Measurements from ENCODE around the gene MRPL55. TPM values are rescaled to one million over a fixed set of nuclear protein-coding genes. Genes with fewer than 3 reads are reported as not detected.

MRPL55 gene
- total RNA-seq, 2 donors from 2014 or later = 42.3 to 48.6 TPM

- ATAC-seq (replicated peaks) = no peak
- peak overlapping the region; percentile 42 for H3K27ac Mint-ChIP-seq
- no peaks in the 10 kb centered on the region for H3K27me3 Mint-ChIP-seq
- no peaks in the 10 kb centered on the region for H3K9me3 Mint-ChIP-seq
- H3K4me3 Mint-ChIP-seq = peak overlapping the region; percentile 98
- H3K36me3 Mint-ChIP-seq (ENCODE audit: low read depth) = peaks cover 62% of the 10 kb centered on the region
- peaks cover 14% of the 10 kb centered on the region for H3K4me1 Mint-ChIP-seq
Measured at GRCh38 chr1:228142701-228143136, 33.6 kb upstream of the MRPL55 start.

DNA sequence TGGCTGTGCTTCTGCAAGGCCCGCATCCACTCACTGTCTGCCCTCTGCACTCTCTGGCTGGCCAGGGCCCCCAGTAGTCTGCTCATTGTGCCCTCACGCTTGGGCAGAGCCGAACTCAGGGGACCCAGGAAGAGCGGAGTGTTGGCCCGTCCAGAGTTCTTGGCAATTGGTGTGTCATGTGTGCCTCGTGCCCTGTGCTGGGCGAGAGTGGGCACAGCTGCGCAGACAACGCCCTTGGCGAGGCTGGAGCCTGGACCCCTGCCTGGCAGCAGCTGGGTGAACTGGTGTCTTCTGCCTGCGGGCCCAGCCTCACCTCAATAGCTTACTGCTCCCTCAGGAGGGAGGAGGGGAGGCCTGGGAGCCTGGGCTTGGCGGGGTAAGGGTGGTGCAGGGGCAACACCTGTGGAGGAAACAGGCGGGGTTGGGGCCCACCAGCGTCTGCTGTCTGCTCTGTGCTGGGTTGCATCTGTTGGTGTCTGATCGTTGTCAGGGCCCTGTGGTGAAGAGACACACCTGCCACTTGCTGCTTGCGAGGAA is 33.1 kb upstream of the MRPL55 start:
- H3K36me3 Mint-ChIP-seq (ENCODE audit: low read depth) = peaks cover 62% of the 10 kb centered on the region

GRCh38 chr1:228141226-228142044 is 32.3 kb upstream of the MRPL55 start:
- Mint-ChIP-seq H3K36me3 (ENCODE audit: low read depth) (peaks cover 58% of the 10 kb centered on the region), H3K4me3 (peak overlapping the region; percentile 98), H3K9me3 (no peaks in the 10 kb centered on the region), H3K4me1 (peaks cover 14% of the 10 kb centered on the region), H3K27ac (peak overlapping the region; percentile 93), H3K27me3 (no peaks in the 10 kb centered on the region)
- ATAC-seq (replicated peaks) = no peak

More for the DNA sequence above, 33.1 kb upstream of the MRPL55 start:
- H3K9me3 Mint-ChIP-seq = no peaks in the 10 kb centered on the region
- H3K27me3 Mint-ChIP-seq = no peaks in the 10 kb centered on the region
- peak overlapping the region; percentile 98 for H3K4me3 Mint-ChIP-seq
- ATAC-seq (replicated peaks) = no peak
- H3K27ac Mint-ChIP-seq = peak overlapping the region; percentile 42
- peaks cover 14% of the 10 kb centered on the region for H3K4me1 Mint-ChIP-seq

GRCh38 chr1:228140724-228141225 is 31.7 kb upstream of the MRPL55 start:
- ATAC-seq (replicated peaks) = no peak
- H3K27me3 Mint-ChIP-seq = no peaks in the 10 kb centered on the region
- H3K4me3 Mint-ChIP-seq = peak overlapping the region; percentile 98
- H3K9me3 Mint-ChIP-seq = no peaks in the 10 kb centered on the region
- peaks cover 14% of the 10 kb centered on the region for H3K4me1 Mint-ChIP-seq
- H3K36me3 Mint-ChIP-seq (ENCODE audit: low read depth) = peaks cover 51% of the 10 kb centered on the region
- peak overlapping the region; percentile 93 for H3K27ac Mint-ChIP-seq

- H3K27ac Mint-ChIP-seq = peak within 1 kb of the TSS; percentile 93
Measured at GRCh38 chr1:228139931-228140723, 31.0 kb upstream of the MRPL55 start, which contains the start of gene GUK1. Gene GUK1 (plus strand): TSS chr1:228140279. CDS start chr1:228140303, 24 bp downstream.

DNA sequence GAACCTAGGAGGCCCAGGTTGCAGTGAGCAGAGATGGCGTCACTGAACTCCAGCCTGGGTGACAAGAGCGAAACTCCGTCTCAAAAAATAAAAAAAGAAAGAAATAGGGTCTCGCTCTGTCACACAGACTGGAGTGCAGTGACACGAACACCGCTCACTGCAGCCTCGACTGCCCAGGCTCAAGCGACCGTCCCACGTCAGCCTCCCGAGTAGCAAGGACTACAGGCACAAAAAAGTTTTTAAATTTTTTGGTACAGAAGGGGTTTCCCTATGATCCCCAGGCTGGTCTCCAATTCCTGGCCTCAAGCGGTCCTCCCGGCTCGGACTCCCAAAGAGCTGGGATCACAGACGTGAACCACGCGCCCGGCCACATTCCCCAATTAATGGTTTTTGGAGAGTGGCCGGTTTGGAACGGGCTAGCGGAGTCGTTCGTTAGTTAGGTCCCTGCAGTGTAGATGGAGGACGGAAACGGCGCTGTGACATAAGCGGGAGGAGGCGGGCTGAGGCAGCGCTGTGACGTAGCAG is 30.4 kb upstream of the MRPL55 start:
- H3K4me1 Mint-ChIP-seq = peaks cover 14% of the 10 kb centered on the region
- ATAC-seq (replicated peaks) = no peak
- peaks cover 42% of the 10 kb centered on the region for H3K36me3 Mint-ChIP-seq (ENCODE audit: low read depth)
- H3K9me3 Mint-ChIP-seq = no peaks in the 10 kb centered on the region
- no peaks in the 10 kb centered on the region for H3K27me3 Mint-ChIP-seq
- H3K27ac Mint-ChIP-seq = peak overlapping the region; percentile 77
- H3K4me3 Mint-ChIP-seq = peak overlapping the region; percentile 98

More at GRCh38 chr1:228139931-228140723, 31.0 kb upstream of the MRPL55 start, which contains the start of gene GUK1:
- Mint-ChIP-seq H3K36me3 (ENCODE audit: low read depth) (peaks cover 47% of the 10 kb centered on the region), H3K9me3 (no peaks in the 10 kb centered on the region), H3K4me3 (peak within 1 kb of the TSS; percentile 98), H3K27me3 (no peaks in the 10 kb centered on the region), H3K4me1 (peaks cover 14% of the 10 kb centered on the region)
- peak; percentile 92 for ATAC-seq (replicated peaks)

- H3K27me3 Mint-ChIP-seq = no peaks in the 10 kb centered on the region
- H3K9me3 Mint-ChIP-seq = no peaks in the 10 kb centered on the region
- no peak overlapping the region for H3K27ac Mint-ChIP-seq
- no peaks in the 10 kb centered on the region for H3K4me1 Mint-ChIP-seq
- no peak overlapping the region for H3K4me3 Mint-ChIP-seq
- peaks cover 21% of the 10 kb centered on the region for H3K36me3 Mint-ChIP-seq (ENCODE audit: low read depth)
- no peak for ATAC-seq (replicated peaks)
Measured at GRCh38 chr1:228136901-228137300, 27.8 kb upstream of the MRPL55 start.

- Mint-ChIP-seq H3K9me3 (no peaks in the 10 kb centered on the region), H3K36me3 (ENCODE audit: low read depth) (no peaks in the 10 kb centered on the region), H3K4me3 (no peak overlapping the region), H3K27ac (no peak overlapping the region), H3K27me3 (no peaks in the 10 kb centered on the region), H3K4me1 (no peaks in the 10 kb centered on the region)
- no peak for ATAC-seq (replicated peaks)
Measured at GRCh38 chr1:228134591-228134990, 25.5 kb upstream of the MRPL55 start.

- Mint-ChIP-seq H3K4me3 (no peak overlapping the region), H3K36me3 (ENCODE audit: low read depth) (no peaks in the 10 kb centered on the region), H3K4me1 (no peaks in the 10 kb centered on the region), H3K27ac (no peak overlapping the region), H3K9me3 (no peaks in the 10 kb centered on the region), H3K27me3 (no peaks in the 10 kb centered on the region)
- no peak for ATAC-seq (replicated peaks)
Measured at GRCh38 chr1:228131766-228132165, 22.7 kb upstream of the MRPL55 start.

- H3K4me3 Mint-ChIP-seq = no peak overlapping the region
- H3K27ac Mint-ChIP-seq = no peak overlapping the region
- no peaks in the 10 kb centered on the region for H3K4me1 Mint-ChIP-seq
- no peaks in the 10 kb centered on the region for H3K27me3 Mint-ChIP-seq
- no peak for ATAC-seq (replicated peaks)
- H3K36me3 Mint-ChIP-seq (ENCODE audit: low read depth) = no peaks in the 10 kb centered on the region
- no peaks in the 10 kb centered on the region for H3K9me3 Mint-ChIP-seq
Measured at GRCh38 chr1:228125185-228125584, 16.1 kb upstream of the MRPL55 start.

- H3K27ac Mint-ChIP-seq = no peak overlapping the region
- H3K36me3 Mint-ChIP-seq (ENCODE audit: low read depth) = no peaks in the 10 kb centered on the region
- no peaks in the 10 kb centered on the region for H3K4me1 Mint-ChIP-seq
- H3K9me3 Mint-ChIP-seq = no peaks in the 10 kb centered on the region
- no peak for ATAC-seq (replicated peaks)
- H3K27me3 Mint-ChIP-seq = no peaks in the 10 kb centered on the region
- no peak overlapping the region for H3K4me3 Mint-ChIP-seq
Measured at GRCh38 chr1:228123505-228123904, 14.4 kb upstream of the MRPL55 start.

DNA sequence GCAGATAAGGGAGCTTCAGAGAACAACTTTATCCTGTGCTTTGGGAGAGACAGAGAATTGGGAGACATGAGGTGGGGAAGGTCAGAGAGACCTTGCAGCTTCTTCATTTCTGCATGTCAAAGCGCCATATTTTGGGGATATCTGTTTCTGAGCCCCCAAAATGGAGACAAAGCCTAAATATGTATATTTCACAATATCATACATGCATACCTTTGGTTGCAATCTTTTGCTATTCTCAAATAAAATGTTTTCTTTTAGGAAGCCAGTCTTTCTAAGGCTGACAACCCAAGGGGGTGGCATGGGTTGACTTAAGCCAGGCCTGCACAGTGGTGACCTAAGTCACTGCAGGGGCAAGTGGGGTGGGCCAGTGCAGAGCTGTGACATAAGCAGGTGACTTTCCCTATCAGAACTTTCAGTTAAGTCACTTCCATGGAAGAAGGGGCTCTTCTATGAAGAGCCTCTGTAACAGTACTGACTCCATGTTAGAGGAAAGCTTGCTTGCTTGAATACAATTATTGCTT is 13.9 kb upstream of the MRPL55 start:
- no peak overlapping the region for H3K27ac Mint-ChIP-seq
- H3K9me3 Mint-ChIP-seq = no peaks in the 10 kb centered on the region
- no peak for ATAC-seq (replicated peaks)
- H3K4me1 Mint-ChIP-seq = no peaks in the 10 kb centered on the region
- no peaks in the 10 kb centered on the region for H3K36me3 Mint-ChIP-seq (ENCODE audit: low read depth)
- no peak overlapping the region for H3K4me3 Mint-ChIP-seq
- no peaks in the 10 kb centered on the region for H3K27me3 Mint-ChIP-seq

DNA sequence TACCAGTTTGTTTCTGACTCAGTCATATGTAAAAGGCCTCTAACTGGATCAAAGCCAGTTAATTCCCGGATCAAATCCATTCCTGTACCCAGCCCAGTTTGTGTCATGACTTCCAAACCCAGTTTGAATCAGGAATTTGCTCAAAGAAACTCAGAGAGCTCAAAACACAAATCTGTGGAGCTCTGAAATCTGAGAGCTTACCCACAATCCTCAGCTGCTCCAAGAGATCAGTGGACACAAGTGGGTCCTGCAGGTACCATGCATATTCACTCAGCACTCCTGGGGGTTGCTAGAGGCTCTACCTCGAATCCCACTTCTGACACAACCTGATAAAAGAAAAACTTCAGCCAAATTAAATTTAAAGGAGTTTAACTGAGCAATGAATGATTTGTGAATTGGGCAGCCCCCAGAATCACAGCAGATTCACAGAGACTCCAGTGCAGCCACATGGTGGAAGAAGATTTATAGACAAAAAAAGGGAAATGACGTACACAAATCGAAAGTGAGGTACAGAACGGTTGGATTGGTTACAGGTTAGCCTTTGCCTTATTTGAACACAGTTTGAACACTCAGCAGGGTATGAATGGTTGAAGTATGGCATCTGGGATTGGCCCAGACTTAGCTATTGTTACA is 11.9 kb upstream of the MRPL55 start:
- Mint-ChIP-seq H3K27ac (peak overlapping the region; percentile 19), H3K36me3 (ENCODE audit: low read depth) (no peaks in the 10 kb centered on the region), H3K4me1 (no peaks in the 10 kb centered on the region), H3K27me3 (no peaks in the 10 kb centered on the region), H3K9me3 (no peaks in the 10 kb centered on the region), H3K4me3 (peak overlapping the region; percentile 42)
- peak; percentile 43 for ATAC-seq (replicated peaks)
